GM19452 (cell line): Measurements from ENCODE around the gene MMRN2.
"Not testable (repeated sequence)": the region's sequence is repeated elsewhere in the genome, so short reads cannot be mapped to it uniquely, and the experiment has no call there.

ENCODE experiments used
- ATAC-seq: cut with Tn5 transposase; IDR thresholded peaks from one replicate; pipeline ENCODE4 v1.9.1; 2021; ENCODE audit not compliant: unreplicated experiment

The MMRN2 gene

DNA sequence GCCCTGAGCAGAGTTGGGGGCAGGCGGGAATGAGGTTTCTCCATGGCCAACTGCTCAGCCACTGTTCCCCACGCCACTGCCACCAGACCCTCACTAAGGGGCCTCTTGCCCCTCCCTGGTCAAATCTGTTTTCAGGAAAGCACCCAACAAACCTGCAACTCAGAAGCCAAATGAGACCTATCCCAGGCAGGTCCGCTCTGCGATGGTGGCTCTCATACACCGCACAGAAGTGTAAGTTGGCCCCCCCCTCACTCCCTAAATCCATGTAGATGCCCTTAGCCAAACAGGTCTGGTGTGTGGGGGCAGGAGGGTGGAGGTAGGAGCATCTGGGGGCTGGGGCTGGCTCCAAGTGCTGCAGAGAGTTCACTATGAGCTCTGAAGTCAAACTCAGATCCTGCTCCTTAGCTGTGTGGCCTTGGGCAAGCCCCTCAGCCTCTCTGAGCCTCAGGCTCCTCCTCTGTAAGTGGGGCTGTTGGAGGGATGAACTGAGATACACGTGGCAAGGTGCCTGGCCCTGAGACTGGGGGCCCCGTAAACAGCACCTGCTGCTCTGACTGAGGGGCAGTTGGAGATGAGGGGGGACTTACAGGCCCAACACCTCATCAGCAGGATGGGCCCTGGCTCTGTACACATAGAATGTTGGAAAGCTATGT is 1.1 kb downstream of the MMRN2 start:
- no peak for ATAC-seq

DNA sequence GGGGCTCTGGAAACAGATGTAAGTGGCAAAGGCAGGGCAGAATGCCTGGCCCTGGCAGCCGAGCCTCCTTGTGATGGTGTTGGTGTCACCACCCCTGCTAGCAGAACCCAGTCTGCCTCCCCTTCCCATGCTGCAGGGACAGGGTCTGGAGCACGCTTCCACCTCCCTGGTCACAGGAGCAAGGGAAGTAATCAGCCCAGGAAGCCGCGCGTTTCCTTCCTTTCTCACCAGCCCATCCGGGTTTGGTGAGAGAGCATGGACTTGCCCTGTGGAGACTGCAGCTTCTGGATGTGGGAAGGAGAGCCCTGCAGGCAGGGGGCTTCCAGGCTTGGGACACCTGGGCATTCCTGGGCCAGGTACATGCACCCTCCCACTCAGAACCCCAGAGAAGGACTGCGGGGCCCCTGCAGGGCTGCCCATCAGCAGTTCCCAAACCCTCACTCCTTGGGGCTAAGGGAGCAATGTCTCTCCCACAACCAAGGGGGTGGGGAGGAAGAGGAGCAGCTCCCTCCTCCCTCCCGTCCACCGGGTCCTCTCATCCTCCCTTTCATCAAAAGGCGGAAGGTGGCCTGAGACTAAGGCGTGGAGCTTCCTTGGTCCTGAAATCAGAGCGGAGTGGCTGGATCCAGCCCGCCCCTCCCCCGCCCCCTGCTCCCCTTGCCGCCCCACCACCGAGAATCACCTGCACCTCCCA is 1.8 kb downstream of the MMRN2 start:
- ATAC-seq, result no peak

DNA sequence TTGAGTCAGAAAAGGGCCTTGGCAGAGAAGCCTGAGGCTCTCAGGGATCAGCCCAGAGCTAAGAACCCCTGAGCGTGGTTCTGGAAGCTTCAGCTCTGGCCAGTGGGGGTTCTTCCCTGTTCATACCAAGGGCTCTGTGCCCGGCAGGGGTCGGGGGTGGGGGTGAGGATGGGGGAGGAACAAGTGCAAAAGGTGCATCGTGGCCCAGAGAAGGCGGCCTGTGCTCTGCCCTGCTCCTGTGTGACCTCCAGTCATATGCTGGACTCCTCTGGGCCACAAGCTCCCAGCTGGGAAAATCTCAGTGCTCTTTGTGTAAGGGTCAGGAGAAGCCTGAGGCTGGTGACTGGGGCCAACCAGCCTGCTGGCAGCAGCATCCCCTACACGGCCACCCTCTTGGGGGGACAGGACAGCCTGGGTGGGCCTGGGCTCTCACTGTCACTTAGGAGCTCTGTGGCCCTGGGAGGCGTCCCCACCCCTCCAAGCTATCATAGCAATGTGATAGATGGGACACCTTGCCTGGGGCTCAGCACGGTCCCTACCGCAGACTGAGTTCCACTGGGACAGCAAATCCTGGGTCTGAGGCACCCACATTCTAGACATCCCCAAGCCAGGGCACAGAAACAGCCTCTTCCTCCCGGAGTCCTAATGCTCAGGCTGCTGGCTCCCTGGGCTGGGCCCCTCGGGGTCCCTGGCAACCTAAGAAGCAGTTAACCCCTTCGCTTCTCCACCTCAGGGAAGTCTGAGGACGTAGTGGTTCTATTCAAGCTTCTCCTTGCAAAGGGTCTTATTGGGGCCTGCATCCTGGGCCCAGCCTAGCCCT is 2.5 kb downstream of the MMRN2 start:
- no peak for ATAC-seq

DNA sequence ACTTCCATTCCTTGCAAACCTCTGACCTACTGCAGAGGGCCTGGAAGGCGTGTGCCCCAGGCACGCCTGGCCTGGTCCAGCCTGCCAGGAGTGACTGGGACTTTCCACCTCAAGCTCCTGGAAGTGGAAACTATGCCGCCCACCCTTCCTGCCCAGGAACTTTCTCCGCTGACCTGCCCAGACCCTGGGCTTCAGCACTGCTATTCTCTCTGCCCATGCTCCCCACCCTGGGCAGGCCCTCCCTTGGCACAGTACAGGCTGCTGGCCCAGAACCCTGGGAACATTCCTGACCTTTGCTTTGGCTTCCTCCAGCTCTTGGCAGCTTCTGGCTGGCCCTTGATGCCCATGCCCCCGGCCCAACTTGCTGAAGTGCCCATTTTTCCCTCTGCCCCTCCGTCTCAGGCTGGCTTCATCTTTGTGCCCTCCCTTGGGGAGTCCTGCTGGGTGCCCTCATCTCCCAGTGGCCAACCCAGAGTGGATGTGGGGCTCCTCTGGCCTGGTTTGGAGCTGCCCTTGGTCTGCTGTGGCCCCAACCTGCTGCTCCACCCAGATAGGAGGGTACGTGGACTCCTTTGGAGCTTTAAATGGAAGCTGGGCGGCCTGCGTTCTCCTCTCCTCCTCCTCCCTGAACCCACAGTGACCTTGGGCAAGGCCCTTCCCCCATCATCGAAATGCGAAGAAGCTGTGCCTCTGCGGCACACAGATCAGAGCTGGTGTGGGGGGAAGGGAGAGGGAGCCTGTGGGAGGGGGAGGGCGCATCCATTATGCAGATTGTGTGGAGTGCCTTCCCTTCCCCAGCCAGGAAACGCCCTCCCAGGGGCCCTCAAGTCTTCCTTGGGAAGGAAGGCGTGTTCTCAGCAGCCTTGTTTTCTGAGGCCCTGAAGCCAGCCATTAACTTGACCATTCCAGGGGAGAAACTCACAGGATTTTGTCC is 3.4 kb downstream of the MMRN2 start:
- no peak for ATAC-seq

DNA sequence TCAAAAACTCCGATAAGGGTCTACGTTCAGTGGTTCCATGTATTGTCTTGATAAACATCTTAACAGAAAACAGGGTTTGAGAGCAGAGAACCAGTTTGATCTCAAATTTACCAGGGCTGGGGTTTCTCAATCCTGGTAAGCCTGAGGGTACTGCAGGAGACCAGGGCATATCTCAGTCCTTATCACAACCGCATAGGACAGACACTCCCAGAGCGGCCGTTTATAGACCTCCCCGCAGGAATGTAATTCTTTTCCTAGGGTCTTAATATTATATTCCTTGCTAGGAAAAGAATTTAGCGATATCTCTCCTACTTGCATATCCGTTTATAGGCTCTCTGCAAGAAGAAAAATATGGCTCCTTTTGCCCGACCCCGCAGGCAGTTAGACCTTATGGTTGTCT is 4.7 kb downstream of the MMRN2 start:
- ATAC-seq, result not testable (repeated sequence)

DNA sequence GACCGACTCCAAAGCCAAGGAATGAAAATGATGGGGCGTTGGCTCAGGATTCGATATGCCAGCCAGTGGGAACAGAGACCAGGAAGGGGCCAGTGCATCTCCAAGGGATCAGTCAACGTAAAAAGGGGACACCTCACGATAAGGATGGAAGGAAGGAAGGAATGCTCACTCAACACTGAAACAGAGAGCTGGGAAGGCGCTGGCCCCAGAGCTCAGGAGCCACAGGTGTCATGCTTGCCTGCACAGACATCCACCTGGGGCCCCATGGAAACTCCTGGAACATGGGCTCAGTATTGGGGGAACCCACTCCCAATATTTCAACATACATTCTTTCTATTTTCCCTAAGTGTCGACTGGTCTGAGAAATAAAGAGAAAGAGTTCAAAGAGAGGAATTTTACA is 5.3 kb downstream of the MMRN2 start:
- no peak for ATAC-seq

DNA sequence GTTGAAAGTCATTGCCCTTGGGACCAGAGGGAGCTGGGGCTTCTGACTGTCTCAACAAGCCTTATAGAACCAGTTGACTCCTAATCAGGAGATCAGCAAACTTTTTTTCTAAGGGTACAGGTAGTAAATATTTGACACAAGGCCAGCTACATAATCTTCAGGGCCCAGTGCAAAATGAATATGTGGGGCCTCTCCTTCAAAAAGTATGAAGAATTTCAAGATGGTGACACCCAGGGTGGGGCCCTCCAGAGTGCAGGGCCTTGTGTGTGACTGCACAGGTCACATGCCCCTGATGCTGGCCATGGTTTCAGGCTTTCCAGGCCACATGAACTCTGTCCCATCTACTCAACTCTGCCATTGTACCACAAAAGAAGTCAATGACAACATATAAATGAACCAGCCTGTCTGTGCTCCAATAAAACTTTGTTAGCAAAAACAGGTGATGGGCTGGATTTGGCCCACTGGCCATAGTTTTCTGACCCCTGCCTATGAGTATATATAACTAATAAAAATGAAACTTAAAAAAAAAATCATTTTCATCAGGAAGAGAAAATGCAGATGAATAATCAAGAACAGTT is 6.1 kb downstream of the MMRN2 start:
- ATAC-seq, result no peak

DNA sequence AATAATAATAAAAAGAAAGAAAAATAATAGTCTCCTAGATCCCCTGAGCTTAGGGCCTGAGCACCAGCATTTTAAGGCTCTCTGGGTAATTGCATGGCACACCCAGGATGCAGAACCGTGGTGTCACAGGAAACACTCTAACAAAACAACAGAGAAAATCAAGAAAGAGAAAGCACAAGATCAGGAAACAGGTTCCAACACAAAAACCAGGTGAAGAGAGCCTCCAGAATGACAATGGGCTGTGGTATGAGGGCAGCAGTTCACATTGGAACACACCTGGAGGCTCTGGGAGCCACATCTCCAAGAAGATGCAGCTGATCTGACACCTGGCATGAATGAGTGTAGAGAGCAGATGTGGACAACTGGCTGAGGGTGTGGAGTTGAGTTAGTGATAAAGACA is 7.1 kb downstream of the MMRN2 start:
- no peak for ATAC-seq

DNA sequence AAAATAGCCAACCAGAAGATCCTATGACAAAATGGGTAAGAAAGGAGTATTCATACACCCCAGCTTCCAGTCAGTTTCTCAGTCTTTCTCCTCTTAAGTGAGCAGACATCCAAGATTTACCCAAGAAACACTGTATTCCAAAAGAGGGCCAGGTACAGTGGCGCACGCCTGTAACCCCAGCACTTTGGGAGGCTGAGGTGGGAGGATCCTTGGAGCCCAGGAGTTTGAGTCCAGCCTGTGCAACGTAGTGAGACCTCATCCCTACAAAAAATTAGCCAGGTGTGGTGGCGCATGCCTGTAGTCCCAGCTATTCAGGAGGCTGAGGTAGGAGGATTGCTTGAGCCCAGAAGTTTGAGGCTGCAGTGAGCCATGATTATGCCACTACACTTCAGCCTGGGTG is 9.6 kb downstream of the MMRN2 start:
- not testable (repeated sequence) for ATAC-seq

DNA sequence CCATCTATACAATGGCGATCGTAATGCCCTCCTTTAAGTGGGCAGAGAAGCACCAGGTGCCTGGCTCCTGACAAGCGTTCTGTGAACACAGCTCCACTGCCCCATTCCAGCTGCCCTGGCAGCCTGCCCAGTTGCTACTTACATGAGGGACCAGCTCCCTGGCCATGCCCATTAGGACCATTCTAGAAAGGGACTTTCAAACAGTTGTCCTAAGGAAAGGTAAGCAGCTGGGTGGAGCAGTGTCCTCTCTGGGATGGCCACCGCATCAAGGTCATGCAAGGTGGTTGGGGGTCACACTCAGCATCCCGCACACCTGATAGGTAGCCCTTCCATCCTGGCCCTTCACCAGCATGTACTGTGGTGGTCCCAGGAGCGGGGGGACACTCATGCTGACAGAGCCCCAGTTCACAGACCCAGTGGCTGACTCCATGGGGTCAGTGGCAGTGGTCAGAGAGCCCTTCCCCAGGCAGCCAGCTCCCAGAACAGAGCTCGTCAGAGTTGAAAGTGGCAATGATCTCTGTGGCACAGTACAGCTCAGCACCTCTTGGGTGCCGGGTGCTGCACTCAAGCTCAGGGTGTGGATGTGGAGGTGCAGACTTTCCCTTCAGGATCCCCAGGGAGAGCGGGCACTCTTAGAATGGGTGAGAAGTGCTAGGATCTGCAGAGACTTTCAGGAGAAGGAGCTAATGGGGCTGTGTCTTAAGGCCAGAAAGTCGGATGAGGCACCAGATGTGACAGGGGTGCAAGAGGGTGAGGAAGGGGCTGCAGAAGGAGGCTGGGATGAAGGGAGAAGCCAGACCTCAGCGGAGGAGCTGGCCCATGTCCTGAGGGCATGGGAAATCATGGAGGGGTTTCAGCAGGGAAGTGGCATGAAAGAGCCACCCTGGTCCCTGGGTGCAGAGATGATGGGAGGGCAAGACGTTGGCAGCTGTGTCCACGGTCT is 10.9 kb downstream of the MMRN2 start:
- ATAC-seq, result no peak

DNA sequence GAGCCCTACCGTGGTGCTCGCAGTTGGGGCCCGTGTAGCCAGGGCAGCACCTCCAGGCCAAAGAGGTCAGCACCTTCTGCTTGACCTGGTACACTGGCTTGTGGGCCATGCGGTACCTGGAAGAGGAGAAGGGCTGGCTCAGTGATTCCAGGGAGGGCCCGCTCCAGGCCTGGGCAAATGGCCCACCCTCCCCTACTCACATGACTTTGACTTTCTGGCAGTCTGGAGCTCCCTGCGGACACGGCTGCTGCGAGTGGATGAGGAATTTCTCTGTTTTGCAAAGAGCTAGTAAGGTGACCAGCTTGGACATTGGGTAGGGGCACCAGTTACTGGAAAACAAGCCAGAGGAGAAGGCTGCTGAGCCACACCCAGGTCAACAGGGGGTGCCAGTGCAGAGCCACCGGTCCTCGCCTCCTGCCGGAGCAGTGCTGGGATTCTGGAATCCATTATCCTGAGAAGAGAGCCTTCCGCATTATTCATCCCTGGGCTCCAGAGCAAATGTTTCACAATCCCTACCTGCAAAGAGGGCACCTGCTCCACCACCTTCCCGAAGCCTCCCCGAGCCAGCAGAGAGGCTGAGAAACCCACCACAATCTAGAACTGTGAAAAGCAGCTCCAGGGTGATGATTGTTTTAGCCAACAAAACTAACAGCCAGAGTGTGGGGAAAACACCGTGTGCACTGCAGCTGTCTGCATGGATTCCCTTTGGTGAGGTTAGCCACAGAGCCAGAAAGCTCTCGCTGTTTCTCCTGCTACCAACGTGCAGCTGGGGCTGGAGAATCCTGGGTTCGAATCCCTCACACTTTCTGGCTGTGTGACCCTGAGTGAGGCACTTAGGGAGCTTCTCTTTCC is 11.8 kb downstream of the MMRN2 start:
- ATAC-seq, result no peak

DNA sequence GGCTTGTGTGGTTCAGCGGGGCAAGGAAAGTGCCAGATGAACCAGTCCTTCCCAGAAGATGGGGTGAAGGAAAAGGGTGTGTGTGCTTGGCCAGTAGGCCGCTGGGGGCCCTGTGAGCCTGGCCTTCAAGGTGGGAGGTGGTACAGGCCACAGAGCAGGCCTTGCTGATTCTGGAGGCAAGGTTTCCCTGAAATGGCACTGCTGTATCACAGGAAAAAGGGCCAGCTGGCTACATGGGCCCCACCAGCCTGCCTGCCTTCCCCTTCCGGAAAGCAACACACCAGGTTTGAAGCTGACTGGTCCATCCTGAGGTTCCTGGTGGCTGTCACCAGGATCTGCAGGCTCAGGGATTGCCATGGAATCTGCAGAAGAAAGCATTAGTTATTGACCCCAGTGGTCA is 12.5 kb downstream of the MMRN2 start:
- ATAC-seq, result no peak

DNA sequence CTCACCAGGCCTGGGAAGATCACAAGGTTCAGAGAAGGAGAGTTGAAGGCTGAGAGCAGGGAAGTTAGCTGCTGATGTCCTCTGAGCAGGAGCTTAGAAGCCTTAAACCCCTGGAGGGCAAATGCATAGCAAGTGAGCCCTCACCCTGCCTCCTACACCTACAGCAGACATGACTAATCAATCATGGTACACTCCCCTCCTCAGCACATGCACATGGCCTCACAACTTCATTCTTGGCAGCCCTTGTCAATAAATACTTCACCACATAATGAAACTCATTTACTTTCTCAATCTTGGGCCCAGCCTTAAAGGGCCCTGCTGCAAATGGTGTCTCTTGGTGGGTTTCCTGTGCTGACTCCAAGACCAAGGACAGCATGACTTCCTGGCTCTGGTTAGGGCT is 12.9 kb downstream of the MMRN2 start:
- no peak for ATAC-seq

DNA sequence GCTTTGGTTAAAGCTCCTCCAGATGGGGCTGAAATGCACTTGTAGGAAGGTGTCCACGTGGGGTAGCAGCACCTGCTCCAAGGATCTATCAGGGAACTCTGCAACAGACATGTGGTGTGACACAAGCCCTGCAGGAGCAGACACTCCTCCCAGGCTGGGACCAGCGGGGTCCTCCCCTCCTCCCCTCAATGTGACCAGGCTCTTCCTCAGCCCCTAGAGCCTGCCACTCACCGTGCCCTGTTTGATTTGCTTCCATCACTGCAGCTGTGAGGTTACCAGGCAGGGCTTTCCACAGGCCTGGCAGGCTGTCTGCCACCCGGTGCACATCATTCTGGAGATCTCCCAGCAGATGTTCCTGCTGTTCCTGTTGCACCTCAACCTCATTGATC is 13.4 kb downstream of the MMRN2 start:
- ATAC-seq, result no peak

DNA sequence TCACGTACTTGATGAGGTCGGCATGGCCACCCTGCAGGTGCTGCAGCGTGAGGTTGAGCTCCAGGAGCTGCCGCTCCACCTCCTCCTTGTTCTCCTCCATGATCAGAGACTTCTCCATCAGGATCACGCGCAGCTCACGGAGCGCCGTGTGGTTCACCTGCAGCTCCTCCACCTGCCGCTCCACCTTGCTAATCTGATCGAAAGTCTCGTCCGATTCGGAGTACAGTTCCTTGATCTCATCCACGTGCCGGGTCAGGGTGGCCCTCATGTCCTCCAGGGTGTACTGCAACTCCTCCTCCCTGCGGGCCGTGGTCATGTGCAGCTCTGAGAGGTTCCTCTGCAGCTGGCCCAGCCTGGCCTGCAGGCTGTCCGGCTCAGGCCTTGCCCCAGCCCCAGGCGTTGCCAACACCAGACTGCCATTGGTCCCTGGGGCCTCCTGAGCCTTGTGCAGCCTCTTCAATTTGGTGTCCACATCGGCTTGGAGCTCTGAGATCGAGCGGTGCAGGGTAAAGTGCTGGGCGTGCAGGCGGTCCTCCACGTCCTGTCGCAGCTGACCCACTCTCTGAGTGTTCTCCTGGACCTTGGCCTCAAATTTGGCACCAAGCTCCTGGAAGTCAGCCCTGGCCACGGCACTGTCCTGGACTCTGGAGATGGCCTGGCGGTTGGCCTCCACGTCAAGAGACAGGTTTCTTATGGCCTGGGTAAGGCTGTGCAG is 13.9 kb downstream of the MMRN2 start:
- ATAC-seq, result no peak

DNA sequence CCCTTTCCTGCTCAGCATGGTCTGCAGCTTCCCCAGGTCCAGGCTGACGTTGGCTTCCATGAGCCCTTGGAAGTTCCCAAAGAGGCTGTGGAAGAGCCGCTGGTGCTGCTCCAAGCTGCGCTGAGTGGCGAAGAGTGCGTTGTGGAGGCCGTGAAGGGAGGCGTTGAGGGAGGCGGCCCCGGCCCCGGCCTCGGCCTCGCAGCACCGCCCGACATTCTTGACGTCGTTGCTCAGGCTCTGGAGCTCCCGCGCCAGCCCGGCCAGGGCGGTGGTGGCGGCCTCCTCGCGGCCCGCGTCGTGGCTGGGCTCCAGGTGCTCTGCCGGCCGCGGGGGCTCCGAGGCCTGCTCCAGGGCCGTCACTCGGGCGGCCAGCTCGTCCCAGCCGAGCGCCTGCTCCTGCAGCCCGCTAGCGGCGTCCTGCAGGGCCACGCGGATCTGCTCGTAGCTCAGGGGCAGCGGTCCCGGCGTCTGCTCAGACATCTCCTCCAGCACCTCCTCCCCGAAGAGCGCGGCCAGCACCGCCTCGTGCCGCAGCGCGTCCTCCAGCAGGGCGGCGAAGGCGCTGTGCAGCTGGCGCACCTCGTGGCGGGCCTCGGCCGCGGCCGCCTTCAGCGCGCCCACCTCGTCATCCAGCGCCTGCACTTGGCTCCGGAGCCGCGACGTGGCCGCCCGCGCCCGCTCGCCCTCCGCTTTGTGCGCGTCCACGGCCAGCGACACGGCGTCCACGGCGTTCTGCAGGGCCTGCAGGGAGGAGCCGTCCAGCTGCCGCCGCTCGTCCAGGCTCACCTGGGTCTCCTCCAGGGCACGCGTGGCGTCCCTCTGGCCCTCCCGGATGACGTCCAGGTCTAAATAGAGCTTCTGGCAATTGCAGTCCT is 14.7 kb downstream of the MMRN2 start:
- ATAC-seq, result no peak

DNA sequence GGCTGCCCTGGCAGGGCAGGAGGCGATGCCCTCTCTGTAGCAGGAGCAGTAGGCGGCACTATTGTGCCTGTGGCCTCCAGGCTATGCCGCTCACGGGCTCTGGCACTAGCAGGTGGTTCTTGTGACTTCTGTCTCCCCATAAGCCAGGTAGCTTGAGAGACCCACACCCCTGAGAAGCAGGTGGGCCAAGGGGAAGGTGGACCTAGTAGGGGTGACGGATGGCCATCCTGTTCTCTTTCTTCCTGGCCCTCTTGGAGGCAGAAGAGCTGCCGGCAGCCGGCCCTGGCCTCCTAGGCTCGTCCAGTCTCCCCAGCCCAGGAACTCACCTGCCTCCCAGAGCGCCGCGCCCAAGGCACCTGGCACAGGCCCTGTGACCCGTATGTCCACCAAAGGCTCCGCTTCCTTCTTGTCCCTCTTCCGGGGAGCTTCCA is 15.4 kb downstream of the MMRN2 start:
- no peak for ATAC-seq
